Stimulated activated CD8-positive, alpha-beta memory T cell treated with anti-CD3 and anti-CD28 coated beads, Interleukin-15, amount 100 ng/mL, for 4 hours (primary cell): ENCODE data around the gene ENOX2.
"Not testable (repeated sequence)": the region's sequence is repeated elsewhere in the genome, so short reads cannot be mapped to it uniquely, and the experiment has no call there.

ENCODE experiments used
- DNase-seq, 2 donors: peaks; one replicate each; pipeline ENCODE4 v3.0.0-alpha.2; 2020; ENCODE audit warnings: low read depth in 2 of 2

Gene ENOX2

GRCh38 chrX:130826249-130826648 is 76.8 kb downstream of the ENOX2 start:
- no peak for DNase-seq

GRCh38 chrX:130825525-130825924 is 77.5 kb downstream of the ENOX2 start:
- DNase-seq: no peak

GRCh38 chrX:130819367-130819766 is 83.6 kb downstream of the ENOX2 start:
- DNase-seq: not testable (repeated sequence)

GRCh38 chrX:130813932-130814331 is 89.1 kb downstream of the ENOX2 start:
- not testable (repeated sequence) for DNase-seq

GRCh38 chrX:130810561-130810960 is 92.4 kb downstream of the ENOX2 start:
- no peak for DNase-seq

- DNase-seq: no peak
Observed at GRCh38 chrX:130805903-130806302, 97.1 kb downstream of the ENOX2 start.

GRCh38 chrX:130803537-130803936 is 99.5 kb downstream of the ENOX2 start:
- no peak for DNase-seq

- DNase-seq: no peak
Observed at GRCh38 chrX:130801901-130802300, 101.1 kb downstream of the ENOX2 start.

GRCh38 chrX:130799393-130799792 is 103.6 kb downstream of the ENOX2 start:
- no peak for DNase-seq

GRCh38 chrX:130793975-130794374 is 109.0 kb downstream of the ENOX2 start:
- no peak for DNase-seq

GRCh38 chrX:130791870-130792269 is 111.1 kb downstream of the ENOX2 start:
- DNase-seq: not testable (repeated sequence)

GRCh38 chrX:130789793-130790192 is 113.2 kb downstream of the ENOX2 start:
- no peak for DNase-seq

- DNase-seq: no peak
Observed at GRCh38 chrX:130788786-130789581, 114.0 kb downstream of the ENOX2 start.

- no peak for DNase-seq
Observed at GRCh38 chrX:130786030-130786429, 117.0 kb downstream of the ENOX2 start.

GRCh38 chrX:130778773-130779172 is 124.2 kb downstream of the ENOX2 start:
- no peak for DNase-seq

GRCh38 chrX:130775849-130776248 is 127.2 kb downstream of the ENOX2 start:
- DNase-seq: no peak

- no peak for DNase-seq
Observed at GRCh38 chrX:130772776-130773143, 130.2 kb downstream of the ENOX2 start.

- DNase-seq: no peak
Observed at GRCh38 chrX:130772105-130772775, 130.8 kb downstream of the ENOX2 start.

GRCh38 chrX:130771648-130772047 is 131.4 kb downstream of the ENOX2 start:
- DNase-seq: no peak

GRCh38 chrX:130771230-130771629 is 131.8 kb downstream of the ENOX2 start:
- no peak for DNase-seq

- no peak for DNase-seq
Observed at GRCh38 chrX:130770615-130771014, 132.4 kb downstream of the ENOX2 start.

GRCh38 chrX:130769835-130770234 is 133.2 kb downstream of the ENOX2 start:
- no peak for DNase-seq

- DNase-seq: no peak
Observed at GRCh38 chrX:130758072-130758471, 144.9 kb downstream of the ENOX2 start.
